Ecto neural progenitor cell (in vitro differentiated cells): ENCODE results near the gene HOXC4.
"Not testable (repeated sequence)": the region's sequence is repeated elsewhere in the genome, so short reads cannot be mapped to it uniquely, and the experiment has no call there.

ENCODE experiments used
- DNase-seq: peaks from one replicate; pipeline ENCODE4 v3.0.0-alpha.2; 2018; ENCODE audit warnings: low spot score

HOXC4 gene

DNA sequence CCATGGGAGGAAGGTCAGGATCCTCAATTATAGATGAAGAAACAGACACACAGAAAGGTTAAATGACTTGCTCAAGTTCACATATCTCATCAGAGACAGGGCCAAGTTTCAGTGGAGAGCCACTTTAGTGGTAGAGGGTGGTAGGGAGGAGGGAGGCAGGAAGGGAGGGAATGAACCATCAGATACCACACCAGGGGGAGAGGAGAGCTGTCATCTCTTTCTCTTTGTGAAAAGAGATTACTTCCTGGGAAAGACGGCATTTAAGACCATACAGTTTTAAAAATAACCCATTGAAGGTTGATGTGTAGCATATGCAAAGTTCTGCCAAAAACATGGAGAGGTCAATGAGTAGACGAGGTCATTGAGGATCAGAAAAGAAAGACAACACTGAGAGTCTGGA, 39.3 kb downstream of the HOXC4 start:
- DNase-seq, result not testable (repeated sequence)

DNA sequence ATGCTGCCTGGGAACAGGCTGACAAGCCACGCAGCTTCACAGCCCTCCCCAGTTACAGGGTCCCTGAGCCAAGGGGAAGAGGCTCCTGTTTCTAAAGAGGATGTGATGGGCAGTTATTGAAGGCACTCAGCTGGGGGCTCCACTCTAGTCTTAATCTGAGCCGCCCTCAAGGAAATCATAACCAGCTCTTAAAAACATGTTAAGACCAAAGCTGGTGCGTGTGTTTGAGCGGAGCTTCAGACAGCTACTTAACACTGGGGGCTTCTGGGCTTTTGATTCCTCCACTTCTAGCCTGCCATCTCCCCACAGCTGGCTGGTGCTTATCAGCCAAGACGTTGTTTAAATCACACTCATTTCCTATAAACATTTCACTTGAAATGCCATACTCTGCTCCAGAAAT, 42.3 kb downstream of the HOXC4 start:
- not testable (repeated sequence) for DNase-seq

DNA sequence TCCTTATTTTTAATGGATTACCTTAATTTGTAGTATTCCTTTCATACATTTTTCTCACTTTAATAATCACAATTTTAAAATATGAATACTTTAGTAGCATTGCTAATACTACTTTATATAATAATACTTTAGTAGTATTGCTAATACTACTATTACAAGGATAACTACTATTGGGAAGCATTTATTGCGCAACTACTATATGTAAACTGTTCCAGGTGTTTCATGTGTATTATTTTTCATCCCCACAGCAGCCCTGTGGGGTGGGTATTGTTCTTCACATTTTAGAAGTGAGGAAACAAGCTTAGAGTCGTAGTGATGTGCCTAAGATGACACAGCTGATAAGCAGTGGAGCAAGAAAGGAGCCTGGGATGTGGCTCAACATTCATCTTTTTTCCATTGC, 45.0 kb downstream of the HOXC4 start:
- DNase-seq, result not testable (repeated sequence)

DNA sequence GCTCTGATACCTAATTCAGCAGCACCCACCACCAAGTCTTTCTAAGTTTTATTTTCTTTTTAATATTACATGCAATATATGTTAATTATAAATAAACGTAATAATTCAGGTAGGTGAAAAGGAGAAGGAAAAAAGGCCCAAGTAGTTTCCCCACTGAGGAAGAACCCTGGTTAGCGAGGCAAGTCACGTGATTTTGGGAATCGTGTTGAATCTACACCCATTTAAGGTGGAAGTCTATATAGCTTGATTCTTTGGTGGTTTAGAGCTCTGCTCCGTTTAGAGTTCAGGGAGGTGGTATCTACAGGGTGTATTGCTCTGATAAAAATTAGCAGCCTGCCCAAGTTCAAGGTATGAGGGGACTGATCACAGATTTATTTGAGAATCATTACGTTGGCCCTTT, 47.0 kb downstream of the HOXC4 start:
- not testable (repeated sequence) for DNase-seq

DNA sequence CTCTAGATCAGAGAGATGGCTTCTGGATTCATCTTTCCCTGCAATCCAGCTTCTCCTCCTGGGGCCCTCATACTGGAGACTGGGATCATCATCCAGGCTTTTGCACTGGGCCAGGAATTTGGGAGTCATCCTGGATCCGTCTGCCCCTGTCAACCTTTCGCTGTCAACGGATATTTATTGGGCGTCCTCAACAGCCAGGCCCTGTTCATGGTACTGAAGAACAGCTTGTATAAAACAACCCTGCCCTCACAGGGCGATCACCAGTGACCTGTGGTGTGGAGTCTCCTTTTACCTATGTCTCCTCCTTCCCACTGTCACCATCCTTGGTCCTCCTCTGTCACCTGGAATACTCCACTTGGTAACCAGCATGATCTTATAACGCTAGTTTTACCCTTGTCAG, 48.6 kb downstream of the HOXC4 start:
- not testable (repeated sequence) for DNase-seq

DNA sequence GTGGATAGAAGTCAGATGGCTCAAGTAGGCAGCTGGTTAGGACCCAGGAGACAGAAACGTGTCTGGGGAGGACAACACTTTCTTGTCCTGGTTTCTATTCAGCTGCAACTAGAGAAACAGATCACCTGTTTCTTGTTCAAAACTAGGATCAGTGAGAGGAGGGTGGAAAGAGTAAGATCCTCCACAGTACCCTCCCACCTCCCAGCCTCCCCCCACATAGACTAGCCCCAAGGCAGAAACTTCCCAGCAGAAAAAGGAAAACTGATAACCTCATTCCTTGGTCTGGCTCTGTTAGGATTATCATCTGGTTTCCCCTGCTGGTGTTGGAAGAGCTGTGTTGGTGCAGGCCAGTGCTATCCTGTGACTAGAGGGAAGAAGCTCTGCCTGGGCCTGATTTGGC, 50.2 kb downstream of the HOXC4 start:
- DNase-seq, result not testable (repeated sequence)
